RWPE1 (cell line): ENCODE data around the gene CACNB1.
"Not testable (repeated sequence)": the region's sequence is repeated elsewhere in the genome, so short reads cannot be mapped to it uniquely, and the experiment has no call there.

Source experiments
- CTCF ChIA-PET: fragments of 350-600 bp; sonication (Branson Sonifier 250); formaldehyde crosslinking; extraction: SDS; loops from one replicate; lab custom pipeline; 2021; lab: Yijun Ruan, JAX
- POLR2A ChIA-PET: fragments of 400-600 bp; formaldehyde crosslinking; extraction: SDS; loops from one replicate; lab custom pipeline; 2020; ENCODE audit warnings: antibody characterized with exemption; ENCODE audit not compliant: low non-redundant PET; lab: Yijun Ruan, JAX
- DNase-seq: peaks from one replicate; pipeline ENCODE4 v3.0.0; 2012; ENCODE audit warnings: low spot score
- H3K27ac ChIP-seq: fragments of 450-650 bp; 2 replicates; pipeline ENCODE4 v1.5.1; 2017
- TF ChIP-seq, protein P1 (sequence below): fragments of 450-650 bp; conservative IDR thresholded peaks from 2 replicates; pipeline ENCODE4 v1.5.1; 2017; ENCODE audit warnings: low read depth, mild to moderate bottlenecking

CACNB1 gene

DNA sequence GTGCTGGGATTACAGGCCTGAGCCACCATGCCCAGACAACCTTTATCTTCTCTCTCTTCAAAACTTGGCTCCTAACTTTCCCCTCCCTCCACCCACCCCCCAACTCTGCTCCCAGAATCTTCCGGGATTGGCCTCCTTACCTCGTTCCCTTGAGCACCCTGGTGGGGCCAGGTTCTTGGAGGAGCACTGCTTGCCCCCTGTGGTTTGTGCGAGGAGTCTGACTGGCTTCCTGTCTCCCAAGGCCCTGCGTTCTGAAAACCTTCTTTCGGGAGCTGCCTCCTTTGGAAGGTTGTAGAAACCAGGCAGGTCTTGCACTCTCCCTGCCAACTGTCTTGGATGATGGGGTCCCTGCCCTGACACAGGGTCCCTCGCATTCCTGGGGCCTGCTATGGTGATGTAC is 65.9 kb downstream of the CACNB1 start:
- ChIA-PET CTCF (no interaction called here), POLR2A (no interaction called here)
- H3K27ac ChIP-seq, result no peak overlapping the region
- TF ChIP-seq, protein P1, sequence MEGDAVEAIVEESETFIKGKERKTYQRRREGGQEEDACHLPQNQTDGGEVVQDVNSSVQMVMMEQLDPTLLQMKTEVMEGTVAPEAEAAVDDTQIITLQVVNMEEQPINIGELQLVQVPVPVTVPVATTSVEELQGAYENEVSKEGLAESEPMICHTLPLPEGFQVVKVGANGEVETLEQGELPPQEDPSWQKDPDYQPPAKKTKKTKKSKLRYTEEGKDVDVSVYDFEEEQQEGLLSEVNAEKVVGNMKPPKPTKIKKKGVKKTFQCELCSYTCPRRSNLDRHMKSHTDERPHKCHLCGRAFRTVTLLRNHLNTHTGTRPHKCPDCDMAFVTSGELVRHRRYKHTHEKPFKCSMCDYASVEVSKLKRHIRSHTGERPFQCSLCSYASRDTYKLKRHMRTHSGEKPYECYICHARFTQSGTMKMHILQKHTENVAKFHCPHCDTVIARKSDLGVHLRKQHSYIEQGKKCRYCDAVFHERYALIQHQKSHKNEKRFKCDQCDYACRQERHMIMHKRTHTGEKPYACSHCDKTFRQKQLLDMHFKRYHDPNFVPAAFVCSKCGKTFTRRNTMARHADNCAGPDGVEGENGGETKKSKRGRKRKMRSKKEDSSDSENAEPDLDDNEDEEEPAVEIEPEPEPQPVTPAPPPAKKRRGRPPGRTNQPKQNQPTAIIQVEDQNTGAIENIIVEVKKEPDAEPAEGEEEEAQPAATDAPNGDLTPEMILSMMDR, result no peak
- no peak for DNase-seq

GRCh38 chr17:39130205-39130604 is 67.3 kb downstream of the CACNB1 start:
- POLR2A ChIA-PET, result no interaction called here
- H3K27ac ChIP-seq, result no peak overlapping the region
- DNase-seq, result no peak
- CTCF ChIA-PET, result no interaction called here
- TF ChIP-seq, protein P1, result no peak

GRCh38 chr17:39129544-39129943 is 67.9 kb downstream of the CACNB1 start:
- DNase-seq, POLR2A ChIA-PET, H3K27ac ChIP-seq: not testable (repeated sequence)
- CTCF ChIA-PET, result interaction anchor here (0.7 kb wide), 1 partner anchor 113 kb away, joined by 5 read pairs; no protein-coding TSS in a partner anchor

GRCh38 chr17:39126436-39126835 is 71.0 kb downstream of the CACNB1 start:
- TF ChIP-seq, protein P1, result no peak
- no peak overlapping the region for H3K27ac ChIP-seq
- POLR2A ChIA-PET, result no interaction called here
- no peak for DNase-seq
- CTCF ChIA-PET, result no interaction called here

DNA sequence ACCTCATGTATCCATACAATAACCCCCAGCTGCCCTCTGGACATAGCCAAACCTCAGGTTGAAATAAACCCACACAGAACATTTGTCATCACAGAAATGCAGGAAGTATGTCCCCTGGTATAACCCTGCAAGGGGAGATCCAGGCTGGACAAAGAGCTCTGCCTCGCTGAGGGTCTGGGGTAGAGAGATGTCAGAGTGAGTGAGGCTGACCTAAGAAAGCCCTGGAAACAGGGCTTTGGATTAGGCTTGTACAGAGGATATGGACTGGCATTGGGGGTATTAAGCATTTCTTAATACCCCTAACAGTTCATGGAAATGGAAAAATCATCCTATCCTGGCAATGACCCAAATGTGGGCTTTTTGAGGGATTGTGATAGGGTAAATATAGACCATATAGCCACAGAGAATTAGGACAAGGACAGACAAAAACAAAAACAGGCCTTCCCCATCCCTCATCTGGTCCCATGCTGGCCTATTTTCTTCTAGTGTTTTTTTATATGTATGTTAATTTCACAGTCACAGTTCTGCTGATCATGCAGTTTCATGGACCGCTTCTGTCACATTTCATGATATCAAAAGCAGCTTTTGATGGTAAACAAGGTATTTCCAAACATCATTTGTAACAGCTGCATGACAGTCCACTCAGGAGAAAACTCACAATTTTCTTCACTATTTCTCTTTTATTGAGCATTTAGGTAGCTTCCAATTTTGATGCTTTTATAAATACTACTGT is 72.2 kb downstream of the CACNB1 start:
- POLR2A ChIA-PET, result no interaction called here
- DNase-seq, result no peak

GRCh38 chr17:39123627-39124026 is 73.8 kb downstream of the CACNB1 start:
- ChIA-PET POLR2A (no interaction called here), CTCF (no interaction called here)
- TF ChIP-seq, protein P1, result no peak
- DNase-seq, result no peak
- H3K27ac ChIP-seq, result no peak overlapping the region

More for the DNA sequence above, 72.2 kb downstream of the CACNB1 start:
- CTCF ChIA-PET, result no interaction called here
- H3K27ac ChIP-seq, result no peak overlapping the region
- TF ChIP-seq, protein P1, result no peak
